ENCODE results near the gene TAS2R1. TPM values are rescaled to one million over a fixed set of nuclear protein-coding genes. Genes with fewer than 3 reads are reported as not detected.
"Not testable (repeated sequence)": the region's sequence is repeated elsewhere in the genome, so short reads cannot be mapped to it uniquely, and the experiment has no call there.

Gene TAS2R1
- total RNA-seq, 4 donors from 2014 or later = not detected

DNA sequence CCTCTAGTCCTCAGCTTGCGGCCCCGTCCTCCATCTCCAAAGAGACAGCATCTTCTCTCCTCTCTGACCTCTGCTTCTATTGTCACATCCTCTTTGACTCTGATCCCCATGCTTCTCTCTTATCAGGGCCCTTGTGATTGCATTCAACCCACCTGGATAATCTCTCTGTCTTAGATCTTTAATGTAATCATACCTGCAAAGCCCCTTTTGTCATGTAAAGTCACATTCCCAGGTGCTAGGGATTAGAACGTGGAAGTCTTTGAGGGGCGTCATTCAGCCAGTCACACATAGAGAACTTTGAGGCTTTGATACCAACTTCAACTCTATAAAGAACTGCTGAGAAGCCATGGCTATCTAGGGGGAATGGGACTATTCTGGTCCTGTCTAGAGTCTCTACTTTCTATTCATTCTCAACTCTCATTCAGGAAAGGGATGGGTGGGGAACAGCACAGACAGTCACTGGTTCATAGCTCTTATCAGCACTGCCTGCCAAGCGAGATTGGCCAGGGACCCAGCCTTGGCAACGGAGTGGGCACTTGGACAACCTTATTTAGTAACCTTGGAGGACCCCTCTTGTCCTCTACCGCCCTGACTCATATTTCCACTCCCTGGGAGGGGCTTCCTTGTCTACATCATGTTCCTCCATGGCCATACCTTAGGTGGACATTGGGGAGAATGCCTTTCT, 29.0 kb downstream of the TAS2R1 start:
- Histone ChIP-seq H3K4me1 (no peaks in the 10 kb centered on the region), H3K9me3 (no peaks in the 10 kb centered on the region), H3K27me3 (peaks cover 4% of the 10 kb centered on the region), H3K36me3 (no peaks in the 10 kb centered on the region), H3K27ac (no peak overlapping the region), H3K4me3 (no peak overlapping the region)
- DNase-seq (ENCODE audit: low spot score in 2 of 2) = no peak
- no peak for TF ChIP-seq POLR2AphosphoS5 (IDR thresholded peaks at IDR 0.05)
- 77% methylated on average over 7 of the region's 7 CpGs for WGBS

DNA sequence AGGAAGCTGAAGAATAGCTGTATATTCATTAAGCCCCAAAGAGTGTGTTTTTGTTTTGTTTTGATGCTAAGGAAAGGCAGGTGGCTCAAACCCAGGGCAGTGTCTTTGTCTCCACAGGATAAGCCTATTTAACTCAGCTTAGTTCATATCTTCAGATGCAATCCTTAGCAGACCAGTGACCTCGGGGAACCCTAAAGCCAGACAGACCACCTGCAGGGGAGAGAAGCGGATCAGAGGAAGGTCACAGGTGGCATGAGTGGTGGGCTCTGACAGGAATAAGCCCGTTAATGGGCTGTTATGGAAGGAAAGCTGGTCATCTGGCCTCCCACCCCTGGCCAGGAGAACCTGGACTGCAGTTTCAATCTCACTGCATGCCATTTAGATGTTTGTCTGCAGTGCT, 30.8 kb downstream of the TAS2R1 start:
- TF ChIP-seq EP300 (IDR thresholded peaks at IDR 0.05) = no peak
- TF ChIP-seq, protein P1, sequence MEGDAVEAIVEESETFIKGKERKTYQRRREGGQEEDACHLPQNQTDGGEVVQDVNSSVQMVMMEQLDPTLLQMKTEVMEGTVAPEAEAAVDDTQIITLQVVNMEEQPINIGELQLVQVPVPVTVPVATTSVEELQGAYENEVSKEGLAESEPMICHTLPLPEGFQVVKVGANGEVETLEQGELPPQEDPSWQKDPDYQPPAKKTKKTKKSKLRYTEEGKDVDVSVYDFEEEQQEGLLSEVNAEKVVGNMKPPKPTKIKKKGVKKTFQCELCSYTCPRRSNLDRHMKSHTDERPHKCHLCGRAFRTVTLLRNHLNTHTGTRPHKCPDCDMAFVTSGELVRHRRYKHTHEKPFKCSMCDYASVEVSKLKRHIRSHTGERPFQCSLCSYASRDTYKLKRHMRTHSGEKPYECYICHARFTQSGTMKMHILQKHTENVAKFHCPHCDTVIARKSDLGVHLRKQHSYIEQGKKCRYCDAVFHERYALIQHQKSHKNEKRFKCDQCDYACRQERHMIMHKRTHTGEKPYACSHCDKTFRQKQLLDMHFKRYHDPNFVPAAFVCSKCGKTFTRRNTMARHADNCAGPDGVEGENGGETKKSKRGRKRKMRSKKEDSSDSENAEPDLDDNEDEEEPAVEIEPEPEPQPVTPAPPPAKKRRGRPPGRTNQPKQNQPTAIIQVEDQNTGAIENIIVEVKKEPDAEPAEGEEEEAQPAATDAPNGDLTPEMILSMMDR (IDR thresholded peaks at IDR 0.05) = no peak
- no peak for TF ChIP-seq POLR2AphosphoS5 (IDR thresholded peaks at IDR 0.05)
- no peak for TF ChIP-seq POLR2A (IDR thresholded peaks at IDR 0.05)
- Histone ChIP-seq H3K27me3 (peaks cover 4% of the 10 kb centered on the region), H3K4me3 (no peak overlapping the region), H3K36me3 (no peaks in the 10 kb centered on the region), H3K9me3 (no peaks in the 10 kb centered on the region), H3K27ac (no peak overlapping the region), H3K4me1 (no peaks in the 10 kb centered on the region)
- DNase-seq (ENCODE audit: low spot score in 2 of 2) = no peak
- WGBS = 73% methylated on average over 3 of the region's 3 CpGs

DNA sequence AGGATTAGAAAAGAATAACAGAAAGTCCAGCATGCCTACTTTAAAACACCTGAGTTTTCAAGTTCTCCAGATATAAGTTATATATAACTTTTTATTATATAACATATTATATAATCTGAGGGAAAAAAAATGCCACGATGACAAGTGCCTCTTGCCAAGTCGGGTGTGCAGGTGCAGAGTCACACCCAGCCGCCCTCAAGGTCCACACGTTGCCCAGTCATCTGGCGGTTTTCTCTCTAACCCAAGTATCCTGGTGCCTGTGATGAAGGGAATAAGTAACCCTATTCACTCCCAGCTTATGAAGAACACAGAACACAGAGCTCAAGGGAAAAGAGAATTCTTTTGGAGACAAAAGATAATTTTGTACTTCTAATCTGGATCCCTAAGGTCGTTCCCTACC, 31.8 kb downstream of the TAS2R1 start:
- not testable (repeated sequence) for H3K27ac ChIP-seq; H3K36me3 ChIP-seq; H3K4me1 ChIP-seq; H3K27me3 ChIP-seq; H3K4me3 ChIP-seq; DNase-seq (ENCODE audit: low spot score in 2 of 2); H3K9me3 ChIP-seq
- WGBS = 57% methylated on average over 6 of the region's 6 CpGs

DNA sequence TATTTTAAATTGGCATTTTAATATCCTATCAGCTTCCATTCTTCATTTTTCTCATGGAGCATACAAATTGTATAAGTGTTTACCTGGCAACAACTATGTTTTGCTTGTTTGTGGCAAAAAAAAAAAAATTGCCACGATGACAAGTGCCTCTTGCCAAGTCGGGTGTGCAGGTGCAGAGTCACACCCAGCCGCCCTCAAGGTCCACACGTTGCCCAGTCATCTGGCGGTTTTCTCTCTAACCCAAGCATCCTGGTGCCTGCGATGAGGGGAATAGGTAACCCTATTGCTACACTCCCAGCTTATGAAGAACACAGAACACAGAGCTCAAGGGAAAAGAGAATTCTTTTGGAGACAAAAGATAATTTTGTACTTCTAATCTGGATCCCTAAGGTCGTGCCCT, 32.8 kb downstream of the TAS2R1 start:
- not testable (repeated sequence) for H3K36me3 ChIP-seq; DNase-seq (ENCODE audit: low spot score in 2 of 2); H3K9me3 ChIP-seq; H3K27ac ChIP-seq; H3K27me3 ChIP-seq; H3K4me3 ChIP-seq; H3K4me1 ChIP-seq
- WGBS = 62% methylated on average over 7 of the region's 7 CpGs

DNA sequence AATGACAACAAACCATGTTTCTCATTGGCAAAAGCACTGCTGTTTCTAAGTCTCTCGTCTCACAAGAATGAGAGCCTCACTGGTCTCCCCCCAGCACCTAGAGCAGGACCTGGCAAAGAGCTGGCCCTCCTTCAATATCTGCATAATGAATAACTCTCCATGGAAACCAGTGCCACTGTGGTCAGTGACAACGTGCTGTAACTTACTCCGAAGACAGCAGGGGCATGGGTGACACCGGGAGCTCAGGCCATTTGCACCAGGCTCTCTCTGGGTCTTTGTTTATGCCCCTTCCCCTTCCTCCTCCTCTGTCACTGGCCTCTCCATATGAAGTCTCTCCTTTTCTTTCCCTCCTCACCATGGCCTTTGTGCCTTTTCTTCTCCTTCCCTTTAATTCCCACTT, 33.3 kb downstream of the TAS2R1 start:
- Histone ChIP-seq H3K4me1 (no peaks in the 10 kb centered on the region), H3K27ac (no peak overlapping the region), H3K4me3 (no peak overlapping the region), H3K36me3 (no peaks in the 10 kb centered on the region), H3K27me3 (peaks cover 4% of the 10 kb centered on the region), H3K9me3 (no peaks in the 10 kb centered on the region)
- WGBS = 31% methylated on average over 4 of the region's 4 CpGs
- no peak for DNase-seq (ENCODE audit: low spot score in 2 of 2)
- TF ChIP-seq POLR2A (IDR thresholded peaks at IDR 0.05) (no peak), EP300 (IDR thresholded peaks at IDR 0.05) (no peak), POLR2AphosphoS5 (IDR thresholded peaks at IDR 0.05) (no peak)
- TF ChIP-seq, protein P1 (IDR thresholded peaks at IDR 0.05) = no peak

DNA sequence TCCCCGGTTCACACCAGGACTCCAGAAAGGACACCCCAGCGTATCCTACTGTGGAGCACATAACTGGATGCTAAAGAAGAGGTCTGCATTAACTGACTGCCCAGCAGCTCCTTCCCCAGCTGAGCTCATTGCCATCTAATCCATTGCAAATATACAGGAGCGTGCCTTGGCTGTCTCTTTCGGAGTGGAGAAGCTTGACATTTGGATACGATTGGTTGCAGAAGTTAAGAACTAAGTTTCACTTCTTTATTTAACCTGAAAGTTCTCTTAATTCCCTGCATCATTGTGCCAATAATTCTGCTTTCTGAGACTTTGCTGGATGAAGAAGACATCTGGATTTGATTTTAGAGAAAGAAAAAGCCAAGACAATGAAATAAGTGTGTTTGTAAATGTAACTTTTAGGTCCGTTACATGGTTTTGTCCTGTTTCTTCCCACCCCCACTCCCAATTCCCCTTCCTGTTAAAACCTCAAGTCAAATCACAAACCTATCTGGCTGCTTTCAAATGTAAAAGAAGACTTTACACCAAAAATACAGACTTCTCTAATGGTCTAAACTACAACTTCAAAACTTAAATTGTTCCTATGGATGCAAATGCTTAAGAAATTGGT, 33.9 kb downstream of the TAS2R1 start:
- no peaks in the 10 kb centered on the region for H3K36me3 ChIP-seq
- peak overlapping the region; percentile 12 for H3K4me3 ChIP-seq
- no peak for TF ChIP-seq POLR2AphosphoS5 (IDR thresholded peaks at IDR 0.05)
- TF ChIP-seq, protein P1 (IDR thresholded peaks at IDR 0.05) = no peak
- no peak for TF ChIP-seq POLR2A (IDR thresholded peaks at IDR 0.05)
- no peak for TF ChIP-seq EP300 (IDR thresholded peaks at IDR 0.05)
- H3K9me3 ChIP-seq = no peaks in the 10 kb centered on the region
- no peak overlapping the region for H3K27ac ChIP-seq
- WGBS = 47% methylated on average over 6 of the region's 6 CpGs
- H3K27me3 ChIP-seq = peaks cover 4% of the 10 kb centered on the region
- no peaks in the 10 kb centered on the region for H3K4me1 ChIP-seq
- DNase-seq (ENCODE audit: low spot score in 2 of 2) = no peak

DNA sequence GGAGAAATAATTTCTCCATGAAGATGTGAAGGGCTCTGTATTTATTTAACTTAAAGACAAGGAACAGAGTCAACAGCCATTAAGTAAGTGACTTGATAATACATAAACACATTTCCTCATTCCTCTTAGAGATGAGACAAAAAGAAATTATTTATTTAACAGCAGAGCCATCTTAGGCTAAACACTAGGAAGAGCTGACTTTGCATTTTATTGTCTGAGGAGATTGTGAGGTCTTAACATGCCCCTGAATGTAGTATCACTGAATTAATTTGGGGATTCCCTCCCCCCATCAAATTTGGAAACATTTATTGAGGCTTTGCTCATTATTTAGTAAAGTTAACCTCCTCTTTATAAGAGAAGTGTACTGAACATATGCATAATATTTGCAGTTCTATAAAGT, 35.2 kb downstream of the TAS2R1 start:
- Histone ChIP-seq H3K36me3 (no peaks in the 10 kb centered on the region), H3K4me3 (no peak overlapping the region), H3K27me3 (peaks cover 4% of the 10 kb centered on the region), H3K9me3 (no peaks in the 10 kb centered on the region), H3K27ac (no peak overlapping the region), H3K4me1 (no peaks in the 10 kb centered on the region)
- TF ChIP-seq, protein P1 (IDR thresholded peaks at IDR 0.05) = no peak
- TF ChIP-seq POLR2AphosphoS5 (IDR thresholded peaks at IDR 0.05) = no peak
- no peak for TF ChIP-seq POLR2A (IDR thresholded peaks at IDR 0.05)
- no peak for TF ChIP-seq EP300 (IDR thresholded peaks at IDR 0.05)
- no peak for DNase-seq (ENCODE audit: low spot score in 2 of 2)

Data from suprapubic skin (tissue), 4 donors.